DMS153 (cell line): ENCODE results near the gene EIF2B2.

Source experiments
- DNase-seq: peaks from one replicate; lab custom pipeline; 2025; lab: John Stamatoyannopoulos, UW

EIF2B2 gene

GRCh38 chr14:74974364-74975058 is 28.2 kb upstream of the EIF2B2 start:
- no peak for DNase-seq

- no peak for DNase-seq
Measured at GRCh38 chr14:74975059-74975810, 27.5 kb upstream of the EIF2B2 start.

DNA sequence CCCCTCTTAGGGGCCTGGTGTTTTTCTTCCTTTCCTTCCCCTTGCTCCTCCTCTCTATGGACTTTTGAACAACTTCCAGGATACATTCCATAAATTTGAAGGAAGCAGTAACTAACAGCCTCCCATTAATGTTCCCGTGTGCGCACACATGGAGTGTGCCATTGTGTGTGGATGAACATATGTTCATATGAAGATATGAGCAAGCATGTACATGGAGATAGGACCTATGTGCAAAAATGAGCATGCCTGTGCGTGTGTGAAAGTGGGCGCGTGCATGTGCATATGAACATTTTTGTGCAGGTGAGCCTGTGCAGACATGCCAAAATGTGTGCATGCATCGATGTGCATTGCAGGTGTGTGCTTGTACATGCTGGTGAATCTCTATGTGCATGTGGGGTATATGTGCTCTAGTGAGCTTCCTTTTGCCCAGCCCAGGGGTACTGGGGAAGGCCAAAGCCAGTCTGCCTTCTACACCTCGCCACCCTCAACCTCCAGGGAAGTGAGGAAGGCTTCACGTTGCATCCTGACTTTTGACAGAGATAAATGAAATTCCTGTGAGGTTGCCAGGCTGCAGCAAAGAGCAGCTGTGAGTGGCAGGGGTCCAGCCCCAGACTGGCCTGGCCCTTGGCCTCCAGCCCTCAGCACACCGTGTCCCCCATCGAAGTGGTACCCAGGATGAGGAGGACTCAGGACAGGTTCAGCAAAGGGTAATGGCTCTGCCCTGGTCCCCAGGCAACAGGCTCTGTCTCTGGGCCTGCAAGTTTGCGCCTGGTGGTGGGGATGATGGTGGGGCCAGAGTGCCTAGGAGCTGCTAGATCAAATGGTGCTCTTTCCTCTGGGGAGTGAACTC is 26.2 kb upstream of the EIF2B2 start:
- no peak for DNase-seq

DNA sequence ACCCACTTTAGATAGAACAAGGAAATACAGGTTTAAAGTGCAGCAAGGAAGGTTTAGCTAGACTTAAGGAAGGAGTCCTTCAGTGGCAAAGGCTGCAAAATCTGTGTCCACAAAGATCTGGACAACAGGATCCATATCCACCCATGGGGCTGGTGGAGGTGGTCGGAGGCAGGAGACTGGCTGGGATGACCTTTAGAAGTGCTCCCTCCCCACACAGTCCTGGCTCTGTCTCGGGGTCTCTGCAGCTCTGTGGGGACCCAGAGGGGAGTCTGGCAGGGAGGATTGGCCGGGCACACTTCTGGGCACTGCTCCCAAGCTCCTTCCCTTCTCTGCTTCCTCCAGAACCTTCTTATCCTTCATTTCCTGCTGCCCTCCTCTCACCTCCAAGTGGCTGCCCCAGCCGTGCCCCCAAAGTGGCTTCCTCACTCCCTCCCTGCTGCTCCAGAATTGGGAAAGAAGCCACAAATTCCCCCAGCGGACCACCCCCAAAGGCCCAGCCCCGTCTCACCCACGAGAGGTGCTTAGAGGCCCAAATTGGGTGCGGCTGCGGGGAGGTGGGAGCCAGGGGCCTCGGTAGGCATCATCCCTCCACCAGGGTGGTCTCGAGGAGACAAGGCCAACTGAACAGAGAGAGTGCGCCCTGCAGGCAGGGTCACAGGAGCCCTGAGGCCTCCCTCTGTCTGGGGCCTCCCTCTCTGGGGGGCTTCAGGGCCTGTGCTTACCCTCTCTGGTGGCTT is 25.4 kb upstream of the EIF2B2 start:
- DNase-seq, result no peak

DNA sequence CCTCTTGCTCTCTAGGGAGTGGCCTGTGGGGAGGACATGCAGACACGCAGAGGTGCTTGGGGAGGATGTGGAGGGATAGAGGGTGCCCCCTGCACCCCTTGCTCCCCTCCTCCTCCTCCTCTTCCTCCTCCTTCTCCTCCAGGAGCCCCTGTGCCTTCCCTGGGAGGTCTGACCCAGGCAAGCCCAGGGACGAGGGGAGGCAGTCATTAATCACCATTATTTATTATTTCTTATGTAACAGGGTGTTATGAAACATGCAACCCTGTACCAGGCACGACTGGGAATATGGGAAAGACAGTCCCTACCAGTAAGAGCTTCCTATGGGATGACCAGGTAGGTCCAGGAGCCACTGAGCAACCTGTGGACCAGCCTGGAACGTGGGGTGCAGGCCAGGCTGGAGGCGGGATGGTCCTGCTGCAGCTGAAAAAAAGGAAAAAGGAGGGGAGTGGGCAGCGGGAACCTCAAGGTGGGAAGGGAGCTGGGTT is 24.8 kb upstream of the EIF2B2 start:
- no peak for DNase-seq

GRCh38 chr14:74978416-74978947 is 24.2 kb upstream of the EIF2B2 start:
- DNase-seq, result no peak

DNA sequence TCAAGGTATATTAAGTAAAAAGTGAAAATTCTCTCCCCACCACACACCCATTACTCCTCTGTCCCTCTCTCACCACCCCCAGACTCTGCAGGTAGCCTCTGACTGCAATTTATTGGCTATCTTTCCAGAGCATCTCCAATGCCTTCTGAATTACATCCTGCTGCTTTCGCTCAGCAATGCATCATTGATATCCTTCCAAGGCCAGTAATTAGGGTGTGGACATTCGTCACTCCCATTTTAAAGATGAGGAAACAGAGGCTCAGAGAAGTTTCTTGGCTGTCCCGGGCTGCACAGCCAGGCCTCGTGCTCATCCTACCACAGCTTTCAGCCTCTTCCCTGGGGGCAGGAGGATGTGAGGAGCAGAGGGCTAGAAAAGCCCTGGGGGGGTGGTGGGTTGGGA is 23.7 kb upstream of the EIF2B2 start:
- DNase-seq, result no peak

DNA sequence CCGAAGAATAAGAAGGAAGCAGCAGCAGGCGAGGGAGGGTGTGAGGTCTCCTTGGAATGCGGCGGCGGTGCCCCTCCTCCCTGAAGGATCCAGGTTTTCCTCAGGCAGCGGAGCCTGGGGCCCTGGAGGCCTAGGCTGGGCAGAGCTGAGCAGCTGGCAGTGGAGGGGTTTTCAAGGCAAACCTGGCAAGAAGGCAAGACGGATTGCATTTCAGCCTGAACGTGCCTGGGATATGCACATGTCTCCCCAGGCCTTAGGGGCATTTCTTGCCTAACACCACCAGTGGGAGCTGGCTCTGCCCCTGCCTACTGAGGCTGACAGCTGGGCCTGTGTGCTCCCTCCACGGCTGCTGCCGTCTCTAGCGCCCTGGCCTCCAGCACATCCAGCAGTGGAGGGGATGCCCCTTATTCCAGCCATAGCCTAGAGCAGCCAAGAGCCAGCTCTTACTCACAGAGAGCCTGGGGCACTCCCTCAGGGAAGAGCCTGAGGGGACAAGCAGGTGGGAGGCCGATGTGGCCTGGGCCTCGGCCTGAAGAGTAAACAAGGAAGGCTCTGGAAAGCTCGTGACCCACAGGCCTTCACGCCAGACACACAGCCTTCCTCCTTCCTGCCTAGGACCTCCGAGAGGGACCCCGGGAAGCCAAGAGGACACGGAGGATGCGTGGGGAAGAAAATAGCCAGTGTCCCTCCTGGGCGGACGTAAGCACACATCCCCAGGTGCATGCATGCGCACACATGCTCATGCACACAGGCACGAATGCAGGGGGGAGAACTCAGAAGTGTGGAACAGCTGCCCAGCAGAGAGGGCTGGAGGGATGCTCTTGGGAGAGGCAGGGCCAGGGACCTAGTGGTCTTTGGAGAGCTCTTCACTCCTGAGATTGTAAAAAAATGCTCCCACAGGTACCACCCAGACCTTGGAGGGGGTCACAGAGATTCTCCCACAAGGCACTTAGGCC is 23.0 kb upstream of the EIF2B2 start:
- no peak for DNase-seq

GRCh38 chr14:74980398-74980730 is 22.4 kb upstream of the EIF2B2 start:
- no peak for DNase-seq

DNA sequence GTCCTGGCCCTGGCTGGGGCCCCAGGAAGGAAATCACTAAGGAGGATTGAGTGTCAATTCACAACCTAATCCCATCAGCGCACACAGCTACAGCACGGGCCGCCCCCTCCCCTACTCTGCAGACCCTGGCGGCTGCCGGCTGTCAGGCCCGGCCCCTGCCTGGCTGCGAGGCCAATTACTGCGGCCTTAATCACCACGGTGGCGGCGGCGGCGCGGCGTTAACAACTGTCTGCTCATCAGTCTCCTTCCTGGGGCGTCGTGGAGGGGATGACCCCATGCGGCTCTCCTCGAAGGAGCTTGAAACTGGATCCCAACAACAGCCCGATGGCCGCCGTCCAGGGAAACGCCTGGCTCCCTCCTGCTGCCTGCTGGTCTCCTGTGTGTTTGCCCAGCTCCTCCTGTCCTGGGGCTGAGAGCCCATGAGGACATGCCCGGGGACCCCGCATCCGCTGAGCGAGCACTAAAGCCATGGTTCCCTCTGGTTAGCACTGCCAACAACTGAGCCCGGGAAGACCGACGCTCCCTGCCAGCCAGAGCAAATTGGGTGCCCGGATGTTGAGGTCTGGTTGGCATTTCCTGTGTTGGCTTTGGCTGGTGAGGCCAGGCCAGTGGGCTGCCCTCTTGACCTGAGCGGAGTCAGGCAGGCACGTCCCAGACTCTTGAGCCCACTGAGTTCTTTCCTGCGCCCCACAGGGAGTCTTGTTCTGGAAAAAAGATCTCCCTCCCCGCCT is 21.8 kb upstream of the EIF2B2 start:
- DNase-seq, result no peak

DNA sequence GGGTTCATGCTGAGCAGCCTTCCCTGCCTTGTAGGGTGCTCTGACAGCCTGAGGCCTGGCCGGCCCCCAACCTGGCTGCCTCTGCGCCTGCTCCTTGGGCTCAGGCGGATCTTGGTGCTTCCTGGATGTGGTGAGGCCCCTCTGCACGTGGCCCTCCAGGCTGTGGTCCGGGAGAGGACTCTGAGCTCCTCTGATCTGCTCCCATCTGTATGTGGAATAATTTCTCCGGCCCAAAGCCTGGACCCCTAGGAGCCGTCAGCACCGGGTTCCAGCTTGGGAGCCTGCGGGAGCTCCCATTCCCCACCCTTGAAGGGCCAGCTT is 21.3 kb upstream of the EIF2B2 start:
- DNase-seq, result no peak

GRCh38 chr14:74981833-74982232 is 20.9 kb upstream of the EIF2B2 start:
- DNase-seq, result no peak

- no peak for DNase-seq
Measured at GRCh38 chr14:74982661-74983060, 20.1 kb upstream of the EIF2B2 start.

- DNase-seq, result no peak
Measured at GRCh38 chr14:74983343-74983742, 19.4 kb upstream of the EIF2B2 start.

- DNase-seq, result no peak
Measured at GRCh38 chr14:74984236-74985027, 18.3 kb upstream of the EIF2B2 start.

- no peak for DNase-seq
Measured at GRCh38 chr14:74985028-74985310, 17.8 kb upstream of the EIF2B2 start.

- no peak for DNase-seq
Measured at GRCh38 chr14:74985806-74986205, 16.9 kb upstream of the EIF2B2 start.

- peak; percentile 56 for DNase-seq
Measured at GRCh38 chr14:74988131-74988530, 14.6 kb upstream of the EIF2B2 start.

- no peak for DNase-seq
Measured at GRCh38 chr14:74988993-74989392, 13.7 kb upstream of the EIF2B2 start.
